ENCODE results near the gene DMGDH. TPM values are rescaled to one million over a fixed set of nuclear protein-coding genes. Genes with fewer than 3 reads are reported as not detected.

The DMGDH gene
- total RNA-seq, 3 donors from 2014 or later (not counting 1 experiment from before 2014, with no cell fraction given), result 0.43 to 2.9 (median 2.4) TPM

GRCh38 chr5:78989080-78989479 is 80.4 kb downstream of the DMGDH start:
- Mint-ChIP-seq H3K27ac (no peak overlapping the region), H3K36me3 (no peaks in the 10 kb centered on the region), H3K9me3 (no peaks in the 10 kb centered on the region), H3K27me3 (ENCODE audit: low read depth in 2 of 2) (no peaks in the 10 kb centered on the region), H3K4me1 (peaks cover 15% of the 10 kb centered on the region in 2 donors), H3K4me3 (no peak overlapping the region)
- intact Hi-C loops (cut with micrococcal nuclease), result loop anchor here (5.0 to 10.0 kb wide), 3 partner anchors 248 to 694 kb away; partner anchors contain the start of genes AP3B1, JMY and SCAMP1
- no peak for TF ChIP-seq CTCF (IDR thresholded peaks at IDR 0.05)
- Histone ChIP-seq H3K27me3 (ENCODE audit: control insufficient read depth, insufficient read depth, low read length) (no peaks in the 10 kb centered on the region), H3K9me3 (ENCODE audit: control insufficient read depth, insufficient read depth, low read length) (no peaks in the 10 kb centered on the region), H3K27ac (ENCODE audit: low read length) (no peak overlapping the region), H3K36me3 (ENCODE audit: control insufficient read depth, insufficient read depth, low read length) (no peaks in the 10 kb centered on the region), H3K4me1 (ENCODE audit: control insufficient read depth, insufficient read depth, low read length) (peaks cover 6% of the 10 kb centered on the region), H3K4me3 (ENCODE audit: low read length) (no peak overlapping the region)
- DNase-seq (no peak), ATAC-seq (no peak)
- WGBS (ENCODE audit: insufficient coverage), result 96% methylated on average over 12 of the region's 12 CpGs

GRCh38 chr5:78985725-78986223 is 83.7 kb downstream of the DMGDH start:
- Histone ChIP-seq H3K4me1 (ENCODE audit: control insufficient read depth, insufficient read depth, low read length) (peaks cover 13% of the 10 kb centered on the region), H3K27ac (ENCODE audit: low read length) (peak overlapping the region; percentile 52), H3K27me3 (ENCODE audit: control insufficient read depth, insufficient read depth, low read length) (no peaks in the 10 kb centered on the region), H3K36me3 (ENCODE audit: control insufficient read depth, insufficient read depth, low read length) (no peaks in the 10 kb centered on the region), H3K4me3 (ENCODE audit: low read length) (peak overlapping the region; percentile 68), H3K9me3 (ENCODE audit: control insufficient read depth, insufficient read depth, low read length) (no peaks in the 10 kb centered on the region)
- peak overlapping the region; percentile 94 to 95 for H3K27ac Mint-ChIP-seq
- under 1% methylated on average over 8 of the region's 11 CpGs for WGBS (ENCODE audit: insufficient coverage)
- H3K4me3 Mint-ChIP-seq, result peak overlapping the region; percentile 97
- no peak for TF ChIP-seq CTCF (IDR thresholded peaks at IDR 0.05)
- ATAC-seq, result peak; percentile 41 to 64 (median 56)
- peaks cover 25% of the 10 kb centered on the region in 2 donors for H3K4me1 Mint-ChIP-seq
- intact Hi-C loops (cut with micrococcal nuclease), result loop anchor here (5.0 to 10.0 kb wide), 3 partner anchors 252 to 691 kb away; partner anchors contain the start of genes AP3B1, JMY and SCAMP1
- H3K36me3 Mint-ChIP-seq, result no peaks in the 10 kb centered on the region
- peak; percentile 46 to 58 for DNase-seq
- H3K9me3 Mint-ChIP-seq, result no peaks in the 10 kb centered on the region
- no peaks in the 10 kb centered on the region for H3K27me3 Mint-ChIP-seq (ENCODE audit: low read depth in 2 of 2)

- ATAC-seq (peak; percentile 36 to 76 (median 51)), DNase-seq (peak in 1 of 2 donors; percentile 64)
- Mint-ChIP-seq H3K4me3 (peak within 1 kb of the TSS; percentile 97), H3K9me3 (no peaks in the 10 kb centered on the region), H3K27ac (peak within 1 kb of the TSS; percentile 94 to 95), H3K27me3 (ENCODE audit: low read depth in 2 of 2) (no peaks in the 10 kb centered on the region), H3K4me1 (peaks cover 25% of the 10 kb centered on the region in 2 donors), H3K36me3 (no peaks in the 10 kb centered on the region)
- no peak for TF ChIP-seq CTCF (IDR thresholded peaks at IDR 0.05)
- Histone ChIP-seq H3K9me3 (ENCODE audit: control insufficient read depth, insufficient read depth, low read length) (no peaks in the 10 kb centered on the region), H3K4me1 (ENCODE audit: control insufficient read depth, insufficient read depth, low read length) (peaks cover 13% of the 10 kb centered on the region), H3K27ac (ENCODE audit: low read length) (peak within 1 kb of the TSS; percentile 85), H3K36me3 (ENCODE audit: control insufficient read depth, insufficient read depth, low read length) (no peaks in the 10 kb centered on the region), H3K4me3 (ENCODE audit: low read length) (peak within 1 kb of the TSS; percentile 68), H3K27me3 (ENCODE audit: control insufficient read depth, insufficient read depth, low read length) (no peaks in the 10 kb centered on the region)
- intact Hi-C loops (cut with micrococcal nuclease), result loop anchor here (5.0 to 10.0 kb wide), 3 partner anchors 252 to 690 kb away; partner anchors contain the start of genes AP3B1, JMY and SCAMP1
- WGBS (ENCODE audit: insufficient coverage), result under 1% methylated on average over 57 of the region's 57 CpGs
Observed at GRCh38 chr5:78985116-78985724, 84.3 kb downstream of the DMGDH start, which contains the start of gene ARSB. TSS of gene ARSB (minus strand) at chr5:78985310. CDS start at chr5:78985248, 62 bp downstream.

Measured in natural killer cell (primary cell).